HEK293 (cell line): ENCODE measurements around the gene CPNE4.

Experiments
- BCL11B ChIP-seq: fragments of 450-650 bp; formaldehyde crosslinking; IDR thresholded peaks from 2 replicates; pipeline ENCODE4 v1.5.1; 2016; ENCODE audit warnings: low read depth, missing biosample characterization, missing genetic modification characterization
- BCL6B ChIP-seq: fragments of 450-650 bp; formaldehyde crosslinking; IDR thresholded peaks from 2 replicates; pipeline ENCODE4 v1.5.1; 2017; ENCODE audit warnings: missing biosample characterization, missing genetic modification characterization
- CTCF ChIP-seq: fragments of 450-650 bp; formaldehyde crosslinking; IDR thresholded peaks from 2 replicates; pipeline ENCODE4 v1.5.1; 2016; ENCODE audit warnings: missing biosample characterization, missing genetic modification characterization
- HOXA7 ChIP-seq: sonication (generic); formaldehyde crosslinking; IDR thresholded peaks from 2 replicates; pipeline ENCODE4 v1.8.1; 2022; ENCODE audit warnings: missing genetic modification reagents, borderline replicate concordance
- SETDB1 ChIP-seq: IDR thresholded peaks from one replicate; pipeline ENCODE4 v1.6.1; 2017; ENCODE audit warnings: mild to moderate bottlenecking, low read length, moderate library complexity, mixed read lengths; ENCODE audit not compliant: insufficient read length
- SP2 ChIP-seq: fragments of 450-650 bp; formaldehyde crosslinking; IDR thresholded peaks from 2 replicates; pipeline ENCODE4 v1.5.1; 2016; ENCODE audit warnings: missing biosample characterization, missing genetic modification characterization
- ZBTB44 ChIP-seq: fragments of 450-650 bp; IDR thresholded peaks from 2 replicates; pipeline ENCODE4 v1.5.1; 2018; ENCODE audit warnings: missing biosample characterization, mild to moderate bottlenecking, missing genetic modification characterization
- ZNF138 ChIP-seq: fragments of 450-650 bp; formaldehyde crosslinking; IDR thresholded peaks from 2 replicates; pipeline ENCODE4 v1.5.1; 2016; ENCODE audit warnings: missing biosample characterization, missing genetic modification characterization, borderline replicate concordance
- ZNF274 ChIP-seq, 2 experiments: fragments of 200-500 bp in 1 of 2; fragments of 450-650 bp in 1 of 2; sonication (Bioruptor generic) in 1 of 2; formaldehyde crosslinking in 1 of 2; IDR thresholded peaks; 2 replicates each; pipeline versions ENCODE4 v1.5.1 to v1.6.1; 2014 to 2016; ENCODE audit warnings: borderline replicate concordance in 1 of 2, inconsistent platforms in 1 of 2, low read length in 1 of 2, missing biosample characterization in 1 of 2, missing genetic modification characterization in 1 of 2
- ZNF549 ChIP-seq: fragments of 450-650 bp; IDR thresholded peaks from 2 replicates; pipeline ENCODE4 v1.5.1; 2018; ENCODE audit warnings: missing biosample characterization, missing genetic modification characterization, mild to moderate bottlenecking, inconsistent platforms, moderate library complexity
- ZNF76 ChIP-seq: fragments of 450-650 bp; formaldehyde crosslinking; IDR thresholded peaks from 2 replicates; pipeline ENCODE4; 2016; ENCODE audit warnings: low read depth, missing biosample characterization, missing genetic modification characterization, borderline replicate concordance

- no peak for TF ChIP-seq ZNF549
- no peak for TF ChIP-seq BCL6B (tag by site-specific recombination)
- no peak for TF ChIP-seq SP2 (tag by site-specific recombination)
- no peak for TF ChIP-seq BCL11B (tag by site-specific recombination)
- TF ChIP-seq ZBTB44 (tag by site-specific recombination): no peak
- no peak for TF ChIP-seq ZNF274 (IDR thresholded peaks at IDR 0.05; ENCODE audit: low read length)
- TF ChIP-seq ZNF274 (tag by site-specific recombination; IDR thresholded peaks at IDR 0.05; ENCODE audit: borderline replicate concordance): no peak
- TF ChIP-seq HOXA7 (CRISPR knock-in tag): no peak
- TF ChIP-seq ZNF76: no peak
- TF ChIP-seq CTCF (tag by site-specific recombination): no peak
- TF ChIP-seq SETDB1: no peak
- TF ChIP-seq ZNF138: no peak
Observed at GRCh38 chr3:131801566-131801965, 233.2 kb downstream of the CPNE4 start.
